Head of caudate nucleus (tissue), 42 donors: Measurements from ENCODE around the gene MRPL34.

Experiments used
- DNase-seq, 42 donors: peaks; one replicate each; pipeline versions ENCODE4 v3.0.0 to v3.0.0-alpha.2; 2020 to 2021; ENCODE audit warnings: mixed read lengths in 7 of 42
- intact Hi-C: fragments of 100-400 bp; cut with DNase I; formaldehyde crosslinking; loops from one replicate; pipeline ENCODE4 v1.15.0; 2022

The MRPL34 gene

DNA sequence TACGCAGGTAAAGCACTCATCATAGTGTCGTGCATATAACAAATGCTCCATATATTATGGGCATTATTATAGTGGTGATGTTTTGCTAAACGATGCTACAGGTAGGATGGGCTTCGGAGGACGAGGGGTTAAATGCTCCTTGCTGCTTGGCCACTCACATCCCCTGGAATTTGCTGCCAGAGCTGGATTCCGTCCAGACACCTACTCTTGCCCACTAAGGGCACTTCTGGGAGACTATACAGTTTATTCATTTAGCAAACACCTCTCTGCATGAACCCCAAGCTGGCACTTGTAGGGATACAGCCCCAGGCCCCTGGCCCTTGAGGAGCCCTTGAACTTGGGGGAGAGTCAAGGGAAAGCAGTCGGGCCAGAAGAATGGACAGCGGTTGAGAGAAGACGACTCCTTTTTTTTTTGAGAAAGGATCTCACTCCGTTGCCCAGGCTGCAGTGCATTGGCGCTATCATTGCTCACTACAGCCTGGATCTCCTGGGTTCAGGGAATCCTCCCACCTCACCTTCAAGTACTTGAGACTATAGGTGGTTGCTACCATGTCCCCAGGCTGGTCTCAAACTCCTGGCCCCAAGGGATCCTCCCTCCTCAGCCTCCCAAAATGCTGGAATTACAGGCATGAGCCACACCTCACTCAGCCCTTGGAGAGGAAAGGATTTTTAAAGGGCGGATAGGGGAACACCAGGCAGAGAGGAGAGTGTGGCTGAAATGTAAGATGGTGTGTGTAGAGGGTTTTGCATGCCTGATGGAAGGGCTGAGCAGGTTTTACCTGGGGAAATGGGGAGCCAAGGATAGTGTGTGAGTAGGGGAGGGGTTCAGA is 1.1 kb upstream of the MRPL34 start:
- DNase-seq = no peak
- intact Hi-C loops = loop anchor here (5.0 kb wide), 1 partner anchor 37 kb away; the partner anchor contains the start of gene BABAM1

DNA sequence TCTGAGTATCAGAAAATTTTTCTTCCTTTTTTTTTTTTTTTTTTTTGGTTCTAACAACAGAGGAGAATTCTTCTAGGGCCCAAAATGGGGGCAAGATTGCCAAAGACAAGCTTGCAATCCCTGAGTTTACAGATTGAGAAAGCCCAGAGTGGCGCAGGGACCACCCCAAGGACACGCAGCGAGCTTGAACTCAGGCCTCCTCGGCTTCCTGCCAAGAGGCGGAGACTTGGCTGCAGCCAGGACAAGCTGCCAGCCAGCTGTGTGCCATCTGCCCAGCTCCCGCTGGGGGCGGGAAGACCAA is 506 bp upstream of the MRPL34 start:
- intact Hi-C loops = loop anchor here (5.0 kb wide), 1 partner anchor 38 kb away; the partner anchor contains the start of gene BABAM1
- DNase-seq = peak in 1 of 42 donors; percentile 94

DNA sequence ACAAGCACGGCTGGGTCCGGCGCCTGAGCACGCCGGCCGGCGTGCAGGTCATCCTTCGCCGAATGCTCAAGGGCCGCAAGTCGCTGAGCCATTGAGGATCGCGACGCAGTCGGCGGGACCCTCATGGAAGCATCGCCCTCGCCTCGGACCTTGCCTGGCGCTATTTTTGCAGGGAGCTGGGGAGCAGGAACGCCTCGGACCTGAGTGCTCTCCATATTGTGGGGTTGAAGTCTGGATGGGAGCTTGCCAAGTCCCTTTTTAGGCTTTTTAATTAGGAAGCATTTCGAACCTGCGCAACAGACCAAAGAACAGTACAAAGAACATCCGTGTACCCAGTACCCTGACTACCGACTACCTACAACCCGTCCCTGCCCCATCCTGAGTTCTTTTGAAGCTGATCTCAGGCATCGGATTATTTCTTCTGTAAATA is 628 bp downstream of the MRPL34 start:
- DNase-seq = peak in 1 of 42 donors; percentile 20
- intact Hi-C loops = loop anchor here (5.0 kb wide), 1 partner anchor 39 kb away; the partner anchor contains the start of gene BABAM1

DNA sequence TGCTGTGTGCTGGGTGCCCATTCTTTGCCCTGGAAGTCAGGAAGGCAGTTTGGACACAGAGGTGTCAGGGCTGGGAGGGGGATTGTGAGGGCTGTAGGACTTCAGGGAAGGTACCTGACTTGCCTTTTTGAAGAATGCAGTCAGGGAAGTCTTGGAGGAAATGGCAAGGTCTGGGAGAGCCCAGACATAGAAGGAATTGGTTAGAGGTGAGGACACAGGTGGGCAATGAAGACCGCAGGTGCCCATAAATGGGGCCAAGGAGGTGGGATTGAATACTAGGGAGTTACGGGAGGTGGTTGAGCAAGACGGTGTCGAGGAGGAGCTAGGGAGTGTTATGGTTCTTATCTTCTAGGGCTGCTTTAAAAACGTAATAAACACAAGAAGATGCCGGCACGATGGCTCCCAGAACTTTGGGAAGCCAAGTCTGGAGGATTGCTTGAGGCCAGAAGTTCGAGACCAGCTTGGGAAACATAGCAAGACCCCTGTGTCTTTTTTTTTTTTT is 2.3 kb downstream of the MRPL34 start:
- DNase-seq = no peak

DNA sequence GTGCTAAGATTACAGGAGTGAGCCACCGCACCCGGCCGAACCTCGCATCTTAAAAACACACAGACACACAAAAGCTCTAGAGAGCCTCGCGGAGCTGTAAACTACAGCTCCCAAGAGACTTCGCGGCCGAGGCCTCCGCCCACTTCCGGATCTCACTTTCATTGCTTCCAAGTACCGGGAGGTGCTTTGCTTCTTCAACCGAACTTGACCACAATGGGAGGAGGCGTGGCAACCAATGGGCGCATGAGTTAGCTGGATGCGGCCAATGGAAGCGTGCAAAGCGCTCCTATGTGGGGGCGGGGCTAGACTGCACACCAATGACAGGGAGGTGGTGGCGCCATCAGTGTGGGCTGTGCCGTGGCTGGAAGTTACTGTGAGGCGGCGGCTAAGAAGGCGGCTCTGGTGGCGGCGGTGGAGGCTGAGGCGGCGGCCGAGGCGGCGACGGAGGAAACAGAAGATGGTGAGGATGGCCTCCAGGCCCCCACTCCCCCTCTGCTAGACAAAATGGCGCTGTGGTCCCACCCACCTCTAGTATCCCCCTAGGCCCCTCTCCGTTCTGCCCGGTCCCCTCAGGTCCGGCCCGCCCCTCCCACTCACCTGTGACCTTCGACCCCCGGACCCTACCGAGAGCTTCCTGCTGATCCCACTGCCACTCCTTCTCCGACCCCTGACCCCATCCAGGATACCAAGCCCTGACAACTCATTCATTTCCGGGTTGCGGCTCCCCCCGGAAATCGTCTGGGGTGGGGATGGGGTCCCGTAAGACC is 3.7 kb downstream of the MRPL34 start, which contains the start of gene DDA1:
Gene DDA1 (plus strand): TSS at position 366 of the 767 bp plus-strand sequence. CDS start 92 bp downstream, at position 458.
- peak; percentile 97 to 100 (median 99) for DNase-seq
- intact Hi-C loops = loop anchor here (5.0 kb wide), 1 partner anchor 42 kb away; the partner anchor contains the start of gene BABAM1

More for the DNA sequence above, 2.3 kb downstream of the MRPL34 start:
- intact Hi-C loops = loop anchor here (5.0 kb wide), 1 partner anchor 41 kb away; the partner anchor contains the start of gene BABAM1

DNA sequence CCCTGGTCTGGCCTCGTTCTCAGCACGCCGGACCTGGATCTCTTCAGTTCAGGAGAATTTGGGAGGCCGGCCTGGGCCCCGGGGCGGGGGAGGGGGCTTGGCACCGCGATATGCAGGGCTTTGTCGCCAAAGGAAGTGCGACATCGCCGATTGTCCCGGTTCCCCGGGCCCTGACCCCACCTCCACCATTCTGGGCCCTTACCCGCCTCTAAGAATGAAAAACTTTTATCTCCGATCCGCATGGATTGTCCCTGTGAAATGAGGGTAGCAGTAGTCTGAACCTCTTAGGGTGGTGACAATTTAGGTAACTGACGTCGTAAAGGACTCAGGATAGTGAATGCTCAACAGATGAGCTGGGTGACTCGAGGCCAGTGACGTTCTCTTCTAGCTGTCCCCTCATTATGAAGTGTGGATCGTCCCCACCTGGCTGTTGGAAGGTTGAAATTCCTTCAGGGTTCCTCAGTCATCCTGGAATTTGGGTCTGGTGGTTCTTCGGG is 4.3 kb downstream of the MRPL34 start:
- intact Hi-C loops = loop anchor here (5.0 kb wide), 1 partner anchor 43 kb away; the partner anchor contains the start of gene BABAM1
- DNase-seq = peak in 1 of 42 donors; percentile 47

DNA sequence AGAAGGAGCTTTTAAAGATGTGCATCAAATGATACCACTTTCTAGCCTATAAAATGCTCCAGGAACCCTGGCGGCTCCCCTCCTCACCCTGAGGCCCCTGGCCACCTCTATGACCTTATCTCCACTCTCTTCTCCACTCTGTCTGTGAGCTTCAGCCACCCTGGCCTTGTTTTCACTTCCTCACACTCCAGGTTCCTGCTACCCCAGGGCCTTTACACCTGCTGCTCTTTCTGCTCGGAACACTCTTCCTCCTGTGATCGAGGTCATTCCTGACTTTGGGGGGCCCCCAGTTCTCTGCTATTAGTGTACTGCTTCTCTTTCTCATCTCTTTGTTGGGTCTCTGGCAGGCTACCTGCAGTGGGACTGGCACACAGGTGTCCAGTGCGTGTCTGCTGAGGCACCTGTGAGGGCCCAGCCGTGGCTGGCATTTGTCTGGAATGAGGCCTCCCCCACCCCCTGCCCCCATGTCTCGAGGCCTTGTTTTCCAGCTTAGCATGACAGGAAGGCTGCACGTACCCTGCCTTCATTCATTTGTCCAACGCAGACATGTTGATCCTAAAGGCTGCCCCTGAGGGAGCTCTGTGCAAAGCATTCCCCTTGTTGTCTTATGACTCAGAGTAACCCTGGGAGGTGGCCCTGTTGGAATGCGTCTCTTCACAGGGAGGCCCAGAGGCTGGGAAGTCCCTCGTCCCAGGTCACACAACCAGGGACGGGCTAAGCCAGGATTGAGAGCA is 6.0 kb downstream of the MRPL34 start:
- DNase-seq = no peak
- intact Hi-C loops = no loop called here

DNA sequence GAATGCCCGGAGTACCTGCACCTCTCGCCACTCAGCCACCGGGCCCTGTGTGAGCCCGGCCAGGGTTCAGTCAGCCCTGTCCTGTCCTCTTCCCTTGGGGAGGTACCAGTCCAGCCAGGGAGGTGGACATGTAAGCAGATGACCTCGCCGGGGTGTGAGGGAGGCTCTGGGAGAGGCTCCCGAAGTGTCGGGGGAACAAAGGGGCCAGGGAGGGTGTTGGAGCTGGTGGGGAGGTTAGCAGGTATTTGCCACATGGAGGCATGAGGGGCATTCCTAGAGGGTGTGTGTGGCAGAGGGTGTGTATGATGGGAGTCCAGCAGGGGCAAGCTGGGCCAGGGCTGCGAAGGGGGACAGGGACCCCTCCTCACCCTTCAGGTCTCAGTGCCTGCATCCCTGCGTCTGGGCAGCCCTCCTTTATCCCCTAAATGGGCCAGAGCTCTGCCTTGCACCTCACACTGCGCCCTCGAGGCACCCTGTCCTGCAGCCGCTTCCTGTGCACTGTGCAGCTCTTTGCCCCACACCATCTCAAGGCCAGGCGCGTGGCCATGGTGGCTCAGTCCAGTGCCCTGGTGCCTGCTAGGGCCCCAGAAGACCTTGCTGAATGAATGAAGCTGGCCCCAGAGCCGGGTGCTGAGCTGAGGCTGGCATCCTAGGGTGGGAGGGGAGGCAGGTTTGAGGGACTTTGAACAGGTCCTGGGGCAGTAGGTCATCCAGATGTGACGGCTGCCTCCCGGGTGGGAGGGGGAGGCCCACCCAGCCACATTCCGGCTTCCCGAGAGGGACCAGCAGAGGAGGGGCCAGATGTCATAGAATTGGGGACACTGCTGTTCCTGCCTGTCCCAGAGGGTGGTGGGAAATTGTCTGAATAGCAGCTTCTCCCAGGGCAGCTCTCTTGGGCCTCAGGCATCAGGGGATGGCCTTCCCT is 6.8 kb downstream of the MRPL34 start:
- intact Hi-C loops = no loop called here
- DNase-seq = no peak

DNA sequence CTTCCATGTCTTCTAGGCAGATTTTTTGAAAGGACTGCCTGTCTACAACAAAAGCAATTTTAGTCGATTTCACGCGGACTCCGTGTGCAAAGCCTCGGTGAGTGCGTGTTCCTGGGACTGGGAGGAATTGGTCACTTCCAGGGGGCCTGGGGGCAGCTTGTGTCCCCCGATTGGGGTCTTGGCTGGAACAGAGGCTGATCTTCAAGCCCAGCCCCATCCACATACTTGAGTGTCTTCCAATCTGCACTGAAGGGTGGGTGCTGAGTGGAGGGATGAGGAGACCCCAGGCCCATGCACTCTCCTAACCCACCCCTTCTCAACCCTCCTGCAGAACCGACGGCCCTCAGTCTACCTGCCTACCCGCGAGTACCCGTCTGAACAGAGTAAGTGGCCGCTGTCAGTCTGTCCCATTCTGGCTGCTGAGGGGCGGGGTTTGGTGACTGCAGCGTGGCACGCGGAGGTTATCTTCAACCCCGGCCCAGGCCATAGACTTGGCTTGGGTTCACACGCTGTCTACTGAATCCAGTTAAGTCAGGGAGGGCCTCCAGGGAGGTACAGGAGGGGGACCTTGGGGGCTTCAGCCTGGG is 8.4 kb downstream of the MRPL34 start:
- DNase-seq = no peak
- intact Hi-C loops = no loop called here

DNA sequence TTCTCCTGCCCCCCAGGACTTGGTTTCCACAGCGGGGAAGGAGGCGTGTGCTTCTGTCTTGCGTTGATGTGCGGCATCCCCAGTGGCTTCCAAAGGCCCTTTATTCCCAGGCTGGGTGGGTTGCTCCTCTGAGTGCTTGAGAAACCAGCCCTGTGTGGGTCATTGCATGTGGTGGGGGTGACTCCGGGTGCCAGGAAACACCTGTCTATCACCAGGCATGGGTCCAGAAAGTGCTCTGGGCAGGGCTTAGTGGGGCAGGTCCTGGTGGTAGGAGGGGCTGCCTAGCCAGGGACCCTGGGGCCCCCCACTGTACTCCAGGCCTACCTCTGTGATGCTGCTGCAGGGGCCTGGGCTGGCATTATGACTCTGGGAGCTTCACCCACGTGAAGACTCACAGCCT is 13.3 kb downstream of the MRPL34 start:
- no peak for DNase-seq
- intact Hi-C loops = no loop called here

DNA sequence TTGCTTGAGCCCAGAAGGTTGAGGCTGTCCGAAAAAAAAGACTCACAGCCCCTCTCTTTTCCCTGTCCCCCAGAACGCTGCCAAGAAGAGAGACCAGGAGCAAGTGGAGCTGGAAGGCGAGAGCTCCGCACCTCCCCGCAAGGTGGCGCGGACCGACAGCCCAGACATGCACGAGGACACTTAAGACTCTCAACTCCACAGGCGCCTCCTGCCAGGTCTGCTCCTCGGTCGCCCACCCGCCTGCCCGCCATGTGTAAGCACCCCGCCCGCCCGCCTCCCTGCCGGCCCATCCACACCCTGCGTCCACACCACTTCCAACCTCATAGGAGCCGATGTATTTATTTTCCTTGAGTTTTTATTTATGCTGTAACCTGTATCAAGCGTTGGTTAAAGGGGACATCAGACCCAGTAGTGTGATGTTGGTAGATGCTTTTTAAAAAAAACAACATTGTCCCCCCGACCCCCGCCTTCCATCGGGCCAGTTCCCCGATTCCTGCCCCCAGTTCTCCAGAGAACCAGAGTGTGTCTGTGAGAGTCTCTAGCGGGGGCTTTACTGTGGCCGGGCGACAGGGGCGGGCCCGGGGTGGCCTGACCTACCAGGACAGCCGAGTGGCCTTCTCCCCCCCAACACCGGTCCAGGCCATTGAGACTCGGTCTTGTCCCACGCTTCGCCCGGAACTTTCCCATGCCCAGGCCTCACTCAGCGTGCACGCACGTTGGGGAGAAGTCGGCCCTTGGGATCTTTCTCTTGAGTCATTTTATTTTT is 14.0 kb downstream of the MRPL34 start:
- intact Hi-C loops = no loop called here

DNA sequence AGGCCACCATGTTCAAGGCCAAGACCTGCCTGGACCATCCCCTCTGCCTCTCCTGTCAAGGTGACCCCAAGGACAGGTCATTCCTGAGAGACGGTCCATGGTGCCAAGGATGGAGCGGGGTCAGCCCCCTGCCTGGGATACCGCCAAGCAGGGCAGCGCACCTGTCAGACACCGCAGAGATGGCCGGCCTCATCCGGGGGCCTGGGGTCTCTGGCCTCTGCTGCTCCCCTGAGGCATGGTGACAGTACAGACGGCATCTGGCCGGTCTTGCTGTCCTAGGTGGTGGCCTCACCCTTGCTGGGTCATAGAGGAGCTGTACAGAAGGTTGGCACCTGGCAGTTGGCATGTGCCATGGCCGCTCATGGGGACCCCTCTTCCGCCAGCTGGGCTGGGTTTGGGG is 14.8 kb downstream of the MRPL34 start:
- no peak for DNase-seq
- intact Hi-C loops = no loop called here

More for the DNA sequence above, 14.0 kb downstream of the MRPL34 start:
- no peak for DNase-seq

DNA sequence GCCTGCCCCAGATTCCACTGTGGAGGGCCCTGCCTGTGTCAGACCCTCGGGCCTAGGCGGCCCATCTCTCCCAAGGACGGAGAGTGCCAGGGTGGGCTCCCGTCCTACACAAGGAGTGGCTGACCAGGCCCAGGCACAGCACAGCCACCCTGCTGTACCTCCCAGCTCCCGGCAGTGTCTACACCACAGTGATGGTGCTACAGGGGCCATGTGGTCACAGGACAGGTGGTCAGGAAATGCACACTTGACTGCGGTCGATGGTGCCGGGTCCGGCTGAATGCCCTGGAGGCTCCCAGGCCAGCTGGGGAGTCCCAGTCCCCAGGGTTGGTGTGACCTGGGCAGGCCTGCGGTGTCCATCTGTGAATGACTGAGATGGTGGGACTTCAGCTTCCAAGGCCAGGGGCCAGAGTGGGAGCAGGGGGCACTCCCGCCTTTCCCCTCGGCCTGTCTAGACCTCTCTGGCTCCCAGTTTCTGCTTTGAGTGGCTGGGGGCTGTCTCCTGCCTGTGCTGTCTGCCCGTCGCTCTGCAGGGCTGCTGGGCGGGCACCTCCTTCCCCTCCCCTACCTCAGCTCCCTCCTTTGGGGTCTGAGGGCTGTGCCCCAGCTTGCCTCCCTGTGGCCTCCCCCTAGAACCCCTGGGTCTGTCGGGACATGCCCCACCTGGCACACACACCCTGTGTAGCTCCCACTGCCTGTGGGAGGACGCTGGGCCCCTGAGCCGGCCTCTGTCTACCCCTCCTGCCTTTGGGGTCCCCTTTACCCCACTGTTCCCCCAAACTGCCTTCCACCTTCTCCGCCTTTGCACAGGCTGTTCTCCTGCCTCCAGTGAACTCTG is 16.2 kb downstream of the MRPL34 start:
- DNase-seq = no peak
- intact Hi-C loops = no loop called here

DNA sequence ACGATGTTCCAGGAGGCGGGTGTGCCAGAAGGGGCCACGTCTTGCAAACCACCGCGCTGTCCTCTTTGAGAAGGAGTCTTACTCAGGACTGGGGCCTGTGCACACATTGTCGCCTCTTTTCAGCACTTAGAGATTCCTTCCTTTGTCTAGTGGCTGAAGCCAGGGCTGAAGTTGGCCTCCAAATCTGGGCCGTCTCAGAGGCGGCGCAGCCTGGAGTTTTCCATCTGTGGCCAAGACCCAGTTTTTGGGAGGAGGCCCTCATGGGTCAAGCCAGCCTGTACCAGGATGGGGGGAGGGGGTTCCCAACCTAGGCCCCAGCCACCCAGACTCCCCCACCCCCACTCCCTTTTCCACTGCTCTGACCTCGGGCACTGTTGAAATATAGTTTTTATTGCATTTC is 17.2 kb downstream of the MRPL34 start:
- intact Hi-C loops = no loop called here
- DNase-seq = peak in 25 of 42 donors; percentile 19 to 77 (median 51)

DNA sequence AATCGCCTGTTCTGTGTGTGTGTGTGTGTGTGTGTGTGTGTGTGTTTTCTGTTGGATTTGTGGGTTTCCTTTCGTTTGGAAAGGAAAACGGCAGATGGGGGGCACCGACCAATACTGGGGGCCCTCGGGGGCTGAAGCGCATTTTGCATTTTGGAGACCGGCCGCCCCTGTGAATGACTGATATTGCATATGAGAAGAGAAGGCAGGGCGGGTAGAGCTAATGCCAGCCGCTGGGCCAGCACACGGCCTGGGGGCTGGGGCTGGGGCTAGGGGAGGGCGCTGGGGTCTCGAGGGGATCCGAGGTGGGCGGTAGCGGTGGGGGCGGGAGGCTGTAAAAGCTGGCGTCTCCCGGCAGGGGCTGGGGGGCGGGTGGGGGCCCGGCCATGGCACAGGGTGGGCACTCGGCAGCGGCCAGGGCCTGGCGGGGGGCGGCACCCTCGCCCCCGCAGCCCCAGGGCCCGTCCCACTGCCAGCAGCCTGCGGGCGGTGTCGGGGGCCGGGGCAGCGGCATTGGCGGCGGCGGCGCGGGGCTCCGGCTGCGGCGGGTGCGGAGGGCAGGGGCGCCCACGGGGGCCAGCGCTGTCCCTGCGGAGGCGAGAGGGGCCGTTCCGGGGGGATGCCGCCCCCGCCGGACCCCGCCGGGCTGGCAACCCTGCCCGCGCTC is 17.8 kb downstream of the MRPL34 start:
- DNase-seq = no peak
- intact Hi-C loops = no loop called here
